ENCODE measurements around the gene CRTAC1.

Gene CRTAC1

DNA sequence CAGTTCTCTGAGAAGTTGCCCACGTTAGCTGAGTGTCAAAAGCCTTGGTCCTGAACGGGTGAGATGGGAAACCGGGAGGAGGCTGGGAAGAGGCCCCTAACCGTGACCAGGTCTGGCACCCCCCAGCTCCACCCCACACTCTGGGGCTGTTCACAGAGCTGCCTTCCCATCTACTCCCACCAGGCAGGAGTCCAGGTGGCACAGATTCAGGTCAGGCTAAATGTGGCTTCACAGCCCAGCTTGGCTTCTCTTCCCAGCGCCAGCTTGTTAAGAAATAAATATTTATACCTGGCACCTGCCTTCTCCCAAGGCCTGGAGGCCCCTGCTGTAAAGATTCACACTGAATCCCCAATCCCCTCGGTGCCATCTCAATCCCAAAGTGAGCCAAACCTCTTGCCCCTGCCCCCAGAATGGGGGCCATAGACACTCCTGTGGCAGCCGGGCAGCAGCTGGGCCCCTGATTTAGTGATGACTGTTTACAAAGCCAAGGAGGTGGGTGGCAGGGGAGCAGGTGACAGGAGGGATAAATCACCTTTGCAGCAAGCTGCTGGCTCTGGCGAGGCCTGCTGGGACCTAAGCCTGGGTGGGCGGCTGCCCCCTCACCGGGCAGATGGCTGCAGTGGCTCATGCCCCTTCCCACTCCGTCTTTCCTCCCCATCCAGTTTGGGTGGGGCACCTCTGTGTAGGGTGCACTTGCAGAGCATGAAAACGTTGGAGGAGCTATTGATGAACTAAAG is 108.2 kb downstream of the CRTAC1 start:
- no peak for DNase-seq

DNA sequence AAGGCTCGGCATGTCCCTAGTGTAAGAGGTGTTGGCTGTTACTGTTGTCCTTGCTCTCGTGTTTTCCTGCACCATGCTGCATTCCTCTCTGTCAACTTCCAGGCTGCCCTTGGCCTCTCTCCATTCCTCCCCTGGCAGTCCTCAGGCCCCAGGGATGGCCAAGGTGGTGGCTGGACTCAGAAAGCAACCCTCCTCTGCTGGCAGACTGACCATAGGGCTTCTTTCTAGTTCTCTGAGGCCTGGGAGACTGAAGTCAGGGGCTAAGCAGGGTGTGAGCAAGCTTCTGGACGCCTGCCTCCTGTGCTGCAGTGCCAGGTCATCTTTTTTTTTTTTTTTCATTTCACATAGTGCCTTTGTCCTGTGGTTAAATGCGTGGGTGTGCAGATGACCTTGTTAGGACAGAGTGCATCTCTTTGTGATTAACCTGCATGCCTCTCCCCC is 108.8 kb downstream of the CRTAC1 start:
- no peak for DNase-seq

GRCh38 chr10:97920865-97921264 is 109.6 kb downstream of the CRTAC1 start:
- DNase-seq, result no peak

- DNase-seq, result no peak
Measured at GRCh38 chr10:97919012-97919411, 111.4 kb downstream of the CRTAC1 start.

DNA sequence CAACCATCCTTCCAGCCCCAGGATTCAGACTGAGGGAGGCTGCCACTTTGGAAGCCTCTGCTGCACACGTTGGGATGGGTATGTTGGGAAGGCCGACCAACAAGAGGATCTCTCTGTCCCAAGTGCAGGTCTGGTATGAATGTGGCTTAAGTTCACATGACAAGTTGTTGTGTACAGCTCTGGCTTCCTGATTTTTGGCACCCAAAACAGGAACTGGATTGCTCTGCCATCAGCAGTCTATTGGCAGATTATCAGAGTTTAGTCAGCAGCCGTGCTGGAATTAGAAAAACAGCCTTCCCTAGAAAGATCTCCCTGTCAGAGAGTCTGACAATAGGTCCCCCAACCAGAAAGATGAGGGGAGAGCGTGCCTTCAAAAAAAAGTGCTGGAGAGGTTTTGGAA is 113.8 kb downstream of the CRTAC1 start:
- no peak for DNase-seq

- no peak for DNase-seq
Measured at GRCh38 chr10:97915346-97916131, 114.9 kb downstream of the CRTAC1 start.

DNA sequence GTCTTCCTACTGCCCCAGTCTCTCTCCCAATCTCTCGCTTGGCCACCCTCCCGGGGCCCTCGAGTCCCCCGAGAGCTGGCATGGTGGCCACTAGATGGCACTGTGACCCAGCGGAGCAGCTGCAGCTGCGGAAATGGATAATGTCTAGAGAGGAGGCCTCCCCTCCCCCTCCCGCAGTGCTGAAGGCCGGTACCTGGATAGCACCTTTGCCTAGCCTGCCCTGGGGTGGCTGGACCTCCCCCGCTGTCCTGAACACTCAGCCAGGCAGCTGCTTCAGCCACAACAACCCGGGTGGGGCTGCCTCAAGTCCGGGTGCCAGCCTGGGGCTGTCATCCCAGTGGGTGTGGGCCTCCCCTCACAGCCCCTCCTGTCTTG is 115.6 kb downstream of the CRTAC1 start:
- DNase-seq, result peak; percentile 59

DNA sequence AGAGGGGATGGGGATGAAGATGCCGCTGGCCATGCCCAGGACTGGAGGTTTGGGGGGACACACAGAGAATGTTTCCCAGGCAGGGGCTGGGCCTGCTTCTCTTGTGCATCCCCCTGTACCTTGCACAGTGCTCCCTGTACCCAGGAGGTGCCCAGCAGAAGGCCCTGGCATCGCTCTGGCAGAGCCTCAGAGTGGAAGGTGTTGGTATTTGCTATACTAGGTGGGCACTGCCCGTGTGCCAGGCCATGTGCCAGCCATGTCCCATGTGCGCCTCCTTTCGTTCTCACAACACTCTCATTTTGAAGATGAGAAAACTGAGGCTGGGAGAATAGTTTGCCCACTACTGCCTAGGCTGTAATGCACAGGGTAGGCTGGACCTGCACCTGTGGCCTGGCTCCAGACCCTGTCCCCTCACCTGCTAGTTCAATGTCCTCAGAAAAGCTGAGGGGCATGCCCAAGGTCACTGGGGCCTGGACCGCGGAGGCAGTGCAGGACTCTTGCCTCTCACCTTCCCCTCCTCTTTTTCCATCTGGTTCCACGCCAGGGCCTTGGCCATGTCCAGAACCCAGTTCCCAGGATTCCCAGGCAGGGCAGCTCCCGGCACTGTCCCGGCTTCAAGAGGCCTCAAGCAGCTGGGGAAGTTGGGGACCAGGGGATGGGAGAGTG is 116.1 kb downstream of the CRTAC1 start:
- DNase-seq, result no peak

DNA sequence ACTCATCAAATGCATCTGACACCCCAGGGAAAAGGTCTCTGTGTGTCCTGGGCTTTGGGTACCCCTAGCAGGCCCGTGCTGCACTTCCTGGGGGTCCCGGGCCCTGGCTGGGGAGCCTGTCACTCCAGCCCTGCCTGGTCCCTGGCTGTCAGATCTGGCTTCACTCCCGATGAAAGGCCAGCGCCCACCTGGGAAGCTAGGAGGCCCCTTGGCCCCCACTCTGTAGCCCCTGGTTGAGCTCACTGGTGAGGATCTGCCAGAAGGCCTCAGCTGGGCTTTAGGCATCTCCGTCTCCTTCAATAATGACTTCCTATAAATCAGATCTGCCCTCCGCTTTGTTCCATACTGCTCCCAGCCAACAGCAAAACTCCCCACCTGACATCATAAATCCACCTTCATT is 116.8 kb downstream of the CRTAC1 start:
- no peak for DNase-seq

- DNase-seq, result no peak
Measured at GRCh38 chr10:97913193-97913592, 117.2 kb downstream of the CRTAC1 start.

GRCh38 chr10:97911217-97911616 is 119.2 kb downstream of the CRTAC1 start:
- DNase-seq, result no peak

DNA sequence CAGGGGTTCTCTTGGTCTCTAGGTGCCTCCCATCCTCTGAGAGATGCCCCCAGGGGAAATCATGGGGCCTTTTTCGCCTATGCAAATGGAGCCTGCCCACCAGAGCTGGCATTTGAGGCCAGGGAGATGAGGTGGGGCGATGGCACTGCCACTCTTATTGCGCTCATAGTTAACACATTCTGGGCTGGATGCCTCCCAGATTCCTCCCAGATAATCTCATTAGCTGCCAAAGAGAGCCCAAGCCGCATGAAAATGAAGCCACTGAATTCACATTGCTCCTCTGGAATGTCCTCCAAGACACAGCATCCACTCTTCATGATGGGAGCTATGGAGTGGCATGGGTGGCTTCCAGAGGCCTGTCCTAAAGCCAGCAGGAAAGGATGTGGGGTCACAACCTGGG is 119.8 kb downstream of the CRTAC1 start:
- DNase-seq, result no peak

- no peak for DNase-seq
Measured at GRCh38 chr10:97907830-97908229, 122.6 kb downstream of the CRTAC1 start.

GRCh38 chr10:97907211-97907610 is 123.2 kb downstream of the CRTAC1 start:
- DNase-seq, result no peak

- DNase-seq, result no peak
Measured at GRCh38 chr10:97905276-97905675, 125.1 kb downstream of the CRTAC1 start.

DNA sequence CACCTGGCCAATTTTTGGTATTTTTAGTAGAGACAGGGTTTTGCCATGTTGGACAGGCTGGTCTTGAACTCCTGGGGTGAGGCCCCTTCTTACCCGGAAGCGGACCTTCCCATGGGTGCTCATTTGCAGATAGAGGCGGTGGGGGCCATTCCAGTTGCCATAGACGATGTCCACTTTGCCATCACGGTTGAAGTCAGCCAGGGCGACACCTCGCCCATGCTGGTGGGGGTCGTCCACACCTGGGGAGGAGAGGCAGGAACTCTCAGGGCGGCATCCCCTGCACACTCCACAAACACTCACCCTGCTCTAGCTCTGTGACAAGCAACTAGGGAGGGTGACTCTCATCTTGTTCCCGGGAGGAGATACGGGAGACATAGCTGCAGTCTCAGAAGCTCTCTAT is 125.8 kb downstream of the CRTAC1 start:
- no peak for DNase-seq

DNA sequence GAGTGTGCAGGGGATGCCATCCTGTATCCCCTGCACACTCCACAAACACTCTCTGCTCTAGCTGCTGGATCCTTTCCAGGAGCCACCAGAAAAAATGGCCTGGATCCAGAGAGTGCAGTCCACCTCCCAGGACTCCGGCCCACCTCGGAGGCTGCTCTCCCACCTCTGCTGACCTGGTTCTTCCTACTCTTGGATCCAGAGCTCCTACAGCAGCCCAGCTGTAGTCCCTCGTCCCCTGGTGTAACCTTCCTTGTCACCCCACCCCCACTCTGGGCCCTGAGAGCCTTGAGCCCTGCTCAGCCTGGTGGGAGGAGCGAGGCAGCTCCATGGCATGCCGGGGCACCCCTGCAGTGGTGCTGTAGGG is 126.4 kb downstream of the CRTAC1 start:
- DNase-seq, result no peak

GRCh38 chr10:97903128-97904017 is 127.0 kb downstream of the CRTAC1 start:
- no peak for DNase-seq

DNA sequence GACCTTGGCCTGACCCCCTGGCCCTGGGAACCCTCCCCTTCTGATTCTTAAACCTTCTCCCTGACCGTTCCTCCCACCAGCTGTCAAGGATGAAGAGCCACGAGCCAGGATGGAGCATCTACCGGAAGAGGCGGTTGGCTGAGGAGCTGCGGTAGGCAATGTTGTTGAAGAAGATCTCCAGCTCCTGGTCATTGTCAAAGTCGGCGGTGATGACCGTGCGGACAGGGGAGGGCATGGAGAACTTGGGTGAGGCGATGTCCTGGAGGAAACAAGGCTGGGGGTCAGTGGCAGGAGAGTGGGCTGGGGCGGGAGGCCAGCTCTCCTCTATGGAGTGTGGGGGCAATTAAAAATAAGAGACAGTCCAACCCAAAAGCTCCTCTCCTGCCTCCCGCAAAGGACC is 129.0 kb downstream of the CRTAC1 start:
- no peak for DNase-seq

DNA sequence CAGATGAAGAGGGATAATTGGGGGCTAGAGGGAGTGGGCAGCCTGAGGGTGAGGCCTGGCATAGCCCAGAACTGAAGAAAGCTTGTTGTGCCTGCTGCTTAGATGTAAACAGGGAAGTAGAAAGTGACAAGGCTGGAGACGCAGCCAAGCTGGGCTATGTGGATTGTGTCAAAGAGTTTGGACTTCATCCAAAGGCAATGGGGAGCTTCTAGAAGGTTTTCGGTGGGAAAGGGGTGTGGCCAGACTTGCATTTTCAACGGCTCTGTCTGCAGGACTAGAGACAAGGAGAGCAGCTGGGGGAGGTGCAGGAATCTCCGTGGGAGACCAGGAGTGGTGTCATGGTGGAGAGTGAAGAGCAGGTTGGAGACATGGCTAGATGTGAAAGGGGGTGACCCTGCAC is 132.0 kb downstream of the CRTAC1 start:
- DNase-seq, result no peak

DNA sequence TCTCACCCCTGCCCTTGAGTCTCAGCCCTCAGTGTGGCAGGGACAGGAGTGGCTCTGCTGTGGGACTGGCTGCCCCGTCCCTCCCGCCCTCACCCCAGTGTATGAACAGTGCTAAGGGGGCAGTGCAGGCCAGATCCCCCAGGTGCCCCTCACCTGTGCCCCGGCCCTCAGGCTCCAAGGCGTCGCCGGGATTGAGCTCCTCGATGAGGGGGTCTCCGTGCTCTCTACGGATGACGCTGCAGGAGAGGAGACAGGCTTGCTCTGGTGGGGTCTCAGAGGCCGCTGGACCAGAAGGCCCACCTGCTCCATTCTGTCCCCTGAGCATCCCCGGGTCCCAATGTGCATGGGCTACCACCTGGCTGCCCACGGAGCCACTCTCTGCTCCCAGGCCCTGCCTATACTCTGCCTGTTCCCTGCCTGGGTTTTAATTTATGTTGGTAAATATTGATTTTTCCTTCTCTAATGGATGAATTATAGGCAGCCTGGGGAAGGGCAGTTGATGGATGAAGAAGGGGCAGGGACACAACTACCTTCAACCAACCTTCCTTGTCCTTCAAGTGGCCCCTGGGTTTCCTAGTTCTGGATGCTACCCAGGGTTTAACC is 133.6 kb downstream of the CRTAC1 start:
- DNase-seq, result no peak

DNA sequence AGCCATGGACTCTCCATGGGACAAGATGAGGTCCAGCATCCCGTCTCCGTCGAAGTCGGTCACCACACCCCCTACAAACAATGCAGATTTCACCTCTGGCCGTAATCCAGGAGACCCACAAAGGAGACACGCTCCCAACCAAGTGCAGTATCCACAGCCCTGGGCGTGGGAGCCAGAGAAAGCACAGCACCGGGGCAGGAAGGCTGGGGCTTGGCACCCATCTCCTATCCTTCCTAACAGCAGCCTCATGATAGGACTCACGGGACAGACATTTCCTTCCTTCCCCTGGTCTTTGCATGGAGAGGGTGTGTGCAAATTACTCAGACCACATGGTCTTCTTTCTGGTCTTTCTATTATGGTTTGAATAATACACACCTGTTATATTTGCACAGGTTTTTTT is 134.5 kb downstream of the CRTAC1 start:
- no peak for DNase-seq

Measured in T-helper 9 cell (primary cell).